ENCODE measurements around the gene LCAT.

DNA sequence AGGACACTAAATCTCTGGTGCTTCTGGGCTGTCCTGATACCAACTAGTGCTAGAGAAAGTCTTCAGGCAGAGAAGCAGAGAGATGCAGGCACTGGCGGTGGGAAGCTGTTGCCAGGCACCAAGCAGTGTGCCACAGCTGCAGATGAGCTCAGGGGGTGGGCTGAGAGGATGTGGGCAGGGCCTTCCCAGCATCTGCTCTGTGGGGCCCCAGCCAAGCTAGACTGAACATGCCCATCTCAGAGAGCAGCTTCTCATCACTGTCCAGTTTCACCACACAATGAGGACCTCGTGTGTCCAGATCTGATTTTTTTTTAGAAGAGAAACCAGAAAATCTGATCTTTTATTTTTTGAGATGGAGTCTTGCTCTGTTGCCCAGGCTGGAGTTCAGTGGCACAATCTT is 33.8 kb downstream of the LCAT start:
- TF ChIP-seq ZNF274 (IDR thresholded peaks at IDR 0.05; ENCODE audit: low read depth, low read length), result no peak
- no peak for TF ChIP-seq YY1 (IDR thresholded peaks at IDR 0.05; ENCODE audit: insufficient read depth, insufficient read length)
